Activated CD8-positive, alpha-beta memory T cell treated with anti-CD3 and anti-CD28 coated beads, Interleukin-2, amount 50 U/mL, for 24 hours (primary cell): Measurements from ENCODE around the gene PTTG2.

Experiments
- DNase-seq: peaks from one replicate; pipeline ENCODE4 v3.0.0-alpha.2; 2020; ENCODE audit errors: extremely low read depth

Gene PTTG2

DNA sequence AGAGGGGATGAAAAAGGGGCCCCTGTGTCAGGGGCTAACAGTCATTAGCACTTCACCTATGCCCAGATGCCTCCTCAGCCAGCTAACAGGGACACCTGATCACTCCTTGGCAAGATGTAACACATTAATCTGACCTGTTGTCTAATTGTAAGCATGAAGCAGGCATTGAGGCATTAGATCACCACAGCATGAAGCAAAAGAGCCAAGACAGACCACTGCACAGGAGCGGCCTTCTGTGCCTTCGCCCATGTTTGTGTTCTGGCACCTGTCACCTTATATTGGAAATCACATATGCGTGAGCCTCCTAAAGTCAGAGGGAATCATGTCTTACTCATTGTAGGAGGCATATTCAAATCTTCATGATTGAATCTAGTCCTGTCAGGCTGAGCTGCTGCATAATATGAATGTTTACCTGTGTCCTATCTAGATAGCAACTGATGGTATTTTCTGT is 48.4 kb downstream of the PTTG2 start:
- DNase-seq: no peak

DNA sequence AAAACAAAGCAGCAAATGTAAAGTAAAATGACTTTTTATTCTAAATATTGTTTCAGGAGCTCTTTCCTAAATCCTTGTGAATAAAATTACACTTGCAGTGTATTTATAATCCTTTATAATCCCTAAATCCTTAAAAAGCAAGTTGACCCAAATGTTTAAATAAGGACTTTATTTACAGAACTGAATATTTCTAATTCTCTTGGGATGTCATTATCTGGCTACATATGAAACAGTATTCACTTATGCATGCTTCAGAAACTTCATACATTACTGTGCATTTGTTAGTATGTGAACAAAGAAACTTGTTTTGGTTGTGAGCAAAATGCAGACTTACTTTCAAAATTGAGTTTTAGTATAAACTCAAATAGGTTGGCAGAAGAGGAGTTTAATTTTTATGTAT is 49.2 kb downstream of the PTTG2 start:
- no peak for DNase-seq

DNA sequence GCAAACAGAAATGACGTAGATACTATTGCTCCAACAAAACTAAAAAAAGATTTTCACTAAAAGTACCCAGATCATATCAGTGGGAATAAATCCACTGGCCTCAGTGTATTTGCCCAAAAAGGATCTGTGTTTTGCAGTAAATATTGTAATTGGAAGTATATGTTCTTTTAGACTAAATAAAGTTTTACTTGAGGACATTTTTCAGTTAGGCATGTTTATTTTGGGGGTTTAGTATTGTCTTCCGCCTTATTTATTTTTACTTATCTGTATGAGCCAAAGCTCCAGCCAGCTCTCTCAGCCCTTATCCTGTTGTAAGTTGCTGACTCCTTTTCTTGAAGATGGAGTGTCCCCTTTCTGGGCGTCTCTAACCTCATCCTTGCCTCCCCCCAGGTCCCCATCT is 49.8 kb downstream of the PTTG2 start:
- no peak for DNase-seq
